Body of pancreas (tissue), 4 donors: ENCODE measurements around the gene PHLDA1.

Experiments used
- CTCF ChIP-seq, 7 experiments: fragments of 450-650 bp in 4 of 7; fragments of 200-600 bp in 3 of 7; sonication (generic) in 3 of 7; IDR thresholded peaks; one replicate each; pipeline ENCODE4 v1.5.1; 2016 to 2019; ENCODE audit warnings: antibody characterized with exemption in 7 of 7
- POLR2A ChIP-seq, 3 donors: fragments of 450-650 bp; IDR thresholded peaks; one replicate each; pipeline ENCODE4 v1.6.1; 2016; ENCODE audit warnings: antibody characterized with exemption in 3 of 3, mild to moderate bottlenecking in 2 of 3

GRCh38 chr12:76028571-76029277, 2.9 kb downstream of the PHLDA1 start:
- TF ChIP-seq CTCF (IDR thresholded peaks at IDR 0.05) (no peak), POLR2A (IDR thresholded peaks at IDR 0.05) (no peak)
